NCI-H226 (cell line): Measurements from ENCODE around the gene ASB3.
"Not testable (repeated sequence)": the region's sequence is repeated elsewhere in the genome, so short reads cannot be mapped to it uniquely, and the experiment has no call there.

Experiments
- DNase-seq: peaks from one replicate; pipeline ENCODE4 v3.0.0-alpha.2; 2015

ASB3 gene

GRCh38 chr2:53786705-53787613 lies at the start of gene ASB3, which contains the start of gene ERLEC1:
TSS of gene ASB3 (minus strand) at chr2:53786953. CDS start at chr2:53765572, 21,381 bp downstream.
TSS of gene ERLEC1 (plus strand) at chr2:53787044. CDS start at chr2:53787211, 167 bp downstream.
- DNase-seq: peak; percentile 65

- not testable (repeated sequence) for DNase-seq
Measured at GRCh38 chr2:53829980-53830290, 43.2 kb upstream of the ASB3 start.

GRCh38 chr2:53829273-53829979 lies 42.7 kb upstream of the ASB3 start:
- no peak for DNase-seq

GRCh38 chr2:53828331-53828730 lies 41.6 kb upstream of the ASB3 start:
- DNase-seq: no peak

- no peak for DNase-seq
Measured at GRCh38 chr2:53827398-53828175, 40.8 kb upstream of the ASB3 start.

- no peak for DNase-seq
Measured at GRCh38 chr2:53826587-53827397, 40.0 kb upstream of the ASB3 start.

- no peak for DNase-seq
Measured at GRCh38 chr2:53826030-53826410, 39.3 kb upstream of the ASB3 start.

GRCh38 chr2:53823639-53824038 lies 36.9 kb upstream of the ASB3 start:
- DNase-seq: not testable (repeated sequence)

GRCh38 chr2:53821810-53822209 lies 35.1 kb upstream of the ASB3 start:
- no peak for DNase-seq

- no peak for DNase-seq
Measured at GRCh38 chr2:53820711-53821110, 34.0 kb upstream of the ASB3 start.

- no peak for DNase-seq
Measured at GRCh38 chr2:53820048-53820447, 33.3 kb upstream of the ASB3 start.

- DNase-seq: no peak
Measured at GRCh38 chr2:53819634-53820033, 32.9 kb upstream of the ASB3 start.

- no peak for DNase-seq
Measured at GRCh38 chr2:53818854-53819435, 32.2 kb upstream of the ASB3 start.

- peak; percentile 44 for DNase-seq
Measured at GRCh38 chr2:53813151-53813550, 26.4 kb upstream of the ASB3 start.

- DNase-seq: no peak
Measured at GRCh38 chr2:53811601-53812000, 24.8 kb upstream of the ASB3 start.

- no peak for DNase-seq
Measured at GRCh38 chr2:53802617-53803151, 15.9 kb upstream of the ASB3 start.

- no peak for DNase-seq
Measured at GRCh38 chr2:53801547-53801946, 14.8 kb upstream of the ASB3 start.

- DNase-seq: no peak
Measured at GRCh38 chr2:53793821-53794220, 7.1 kb upstream of the ASB3 start.

- DNase-seq: no peak
Measured at GRCh38 chr2:53793261-53793660, 6.5 kb upstream of the ASB3 start.

- DNase-seq: no peak
Measured at GRCh38 chr2:53787614-53788289, 999 bp upstream of the ASB3 start.

GRCh38 chr2:53786352-53786704 lies 425 bp downstream of the ASB3 start:
- peak; percentile 24 for DNase-seq
